GDM1 (cell line): Measurements from ENCODE around the gene TLE7.
A peak's percentile ranks its signal among the peaks of the same experiment; 100 is the strongest.

Experiments used
- DNase-seq: peaks from one replicate; lab custom pipeline; 2025; lab: John Stamatoyannopoulos, UW

Gene TLE7

DNA sequence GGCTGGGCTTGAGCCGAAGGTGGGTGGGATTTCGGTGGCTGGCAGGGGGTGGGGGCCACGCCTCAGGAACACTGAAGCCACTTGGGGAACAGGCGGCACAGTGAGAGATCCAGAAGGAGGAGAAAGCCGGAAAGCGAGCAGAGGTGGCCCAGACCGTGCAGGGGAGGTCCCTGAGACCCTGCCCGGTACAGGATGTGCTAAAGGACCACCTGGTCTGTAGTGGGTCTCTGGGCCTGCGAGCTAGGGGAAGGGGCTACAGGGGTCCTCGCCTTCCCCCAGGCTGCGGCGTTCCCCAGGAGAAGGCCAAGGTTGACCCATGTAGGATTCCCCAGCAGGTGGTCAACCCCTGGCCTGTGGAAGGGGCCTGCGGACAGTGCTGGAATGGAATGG is at the start of gene TLE7:
Gene TLE7 (minus strand): TSS at position 4 of the 390 bp plus-strand sequence. CDS start 8,730 bp downstream, outside the sequence.
- DNase-seq: no peak

DNA sequence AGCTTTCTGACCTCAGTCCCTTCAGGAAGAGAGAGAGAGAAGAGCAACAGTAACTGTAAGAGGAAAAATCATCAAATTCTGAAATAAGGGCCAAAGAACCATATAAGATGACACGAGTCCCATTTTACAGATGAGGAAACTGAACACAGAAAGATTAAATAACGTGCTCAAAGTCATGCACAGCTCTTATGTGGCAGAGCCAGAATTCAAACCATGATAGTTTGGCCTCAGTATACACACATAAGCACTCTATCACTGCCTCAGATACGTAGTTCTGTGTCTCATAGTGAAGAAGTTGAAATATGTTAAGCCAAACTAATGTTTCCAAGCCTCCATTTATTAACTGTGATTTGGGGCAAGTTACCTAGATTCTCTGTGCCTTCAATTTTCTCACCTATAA is 49.2 kb upstream of the TLE7 start:
- no peak for DNase-seq

DNA sequence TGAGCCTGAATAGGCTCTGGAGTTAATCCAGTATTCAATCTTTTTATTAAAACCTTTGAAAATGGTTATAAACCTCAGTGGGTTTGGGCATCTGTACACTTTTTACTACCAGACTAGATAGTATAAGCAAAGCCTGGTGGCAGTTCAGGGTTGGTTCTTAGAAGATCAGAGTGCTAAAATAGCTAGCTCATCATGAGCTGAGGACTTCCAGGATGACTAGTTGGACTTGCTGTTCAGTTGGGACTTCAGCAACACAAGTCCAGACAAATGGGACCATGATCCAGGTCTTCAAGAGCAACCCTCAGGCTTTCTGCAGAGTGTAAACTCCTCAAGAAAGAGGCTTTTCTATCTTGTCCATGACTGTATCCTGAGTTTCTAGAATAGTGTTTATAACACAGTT is 48.5 kb upstream of the TLE7 start:
- DNase-seq: no peak

DNA sequence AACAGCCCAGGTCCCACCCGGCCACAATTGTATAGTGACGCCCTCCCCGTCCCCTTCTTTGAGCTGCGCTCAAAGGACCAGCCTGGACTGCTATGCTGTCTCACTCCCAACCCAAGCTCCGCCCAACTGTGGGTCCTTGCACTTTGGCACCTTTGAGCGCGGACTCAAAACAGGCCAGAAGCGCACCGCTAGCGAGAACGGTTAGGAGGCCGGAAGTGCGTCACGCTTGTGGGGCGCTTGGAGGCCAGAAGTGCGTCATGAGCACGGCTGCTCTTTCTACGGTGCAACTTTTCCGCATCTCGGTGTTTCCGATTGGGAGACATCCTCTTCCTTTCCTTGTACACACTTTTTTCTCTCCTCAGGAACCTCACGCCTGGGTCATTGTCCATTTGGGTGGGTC is 47.3 kb upstream of the TLE7 start, which contains the start of gene ZNF19:
Gene ZNF19 (minus strand): TSS at position 203 of the 400 bp plus-strand sequence. CDS start 7,210 bp downstream, outside the sequence.
- no peak for DNase-seq

DNA sequence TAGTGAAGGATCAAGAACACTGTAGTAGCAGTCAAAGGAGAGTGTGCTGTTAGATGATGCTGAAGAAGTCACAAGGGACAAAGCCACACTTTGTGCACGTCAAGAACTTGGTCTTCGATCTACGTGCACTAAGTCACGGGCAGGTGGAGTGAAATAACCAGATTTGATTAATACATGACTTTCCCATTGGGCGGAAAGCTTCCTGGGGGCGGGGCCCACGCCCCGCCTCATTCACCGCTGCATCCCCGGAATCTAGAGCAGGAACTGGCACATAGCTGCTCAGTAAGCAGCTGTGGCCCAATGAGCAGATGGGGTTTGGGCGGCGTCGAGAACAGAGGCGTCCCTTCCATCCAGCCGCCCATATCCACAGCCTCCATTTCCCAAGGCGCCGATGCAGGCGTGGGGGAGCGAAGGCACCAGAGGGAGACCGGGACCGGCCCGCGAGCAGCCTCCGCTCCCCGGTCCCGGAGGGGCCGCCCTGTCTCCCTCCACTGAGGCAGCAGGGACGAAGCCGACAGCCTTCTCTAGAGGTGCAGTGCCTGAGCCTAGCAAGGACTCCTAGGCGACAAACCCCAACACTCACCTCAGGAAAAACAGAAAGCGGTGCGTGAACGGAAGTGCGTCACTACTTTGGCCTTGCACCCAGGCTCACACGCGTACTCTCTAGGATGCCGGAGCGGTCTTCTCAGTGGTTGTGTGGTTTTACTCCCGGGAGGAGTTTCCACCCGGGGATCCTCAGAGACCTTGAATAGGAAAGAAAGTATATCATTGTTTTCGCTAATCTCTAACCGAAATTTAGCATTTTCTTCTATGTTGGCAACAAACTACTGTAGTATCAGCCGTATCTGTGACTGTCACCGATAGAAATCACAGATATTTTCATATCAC is 42.4 kb upstream of the TLE7 start:
- DNase-seq: peak; percentile 52

DNA sequence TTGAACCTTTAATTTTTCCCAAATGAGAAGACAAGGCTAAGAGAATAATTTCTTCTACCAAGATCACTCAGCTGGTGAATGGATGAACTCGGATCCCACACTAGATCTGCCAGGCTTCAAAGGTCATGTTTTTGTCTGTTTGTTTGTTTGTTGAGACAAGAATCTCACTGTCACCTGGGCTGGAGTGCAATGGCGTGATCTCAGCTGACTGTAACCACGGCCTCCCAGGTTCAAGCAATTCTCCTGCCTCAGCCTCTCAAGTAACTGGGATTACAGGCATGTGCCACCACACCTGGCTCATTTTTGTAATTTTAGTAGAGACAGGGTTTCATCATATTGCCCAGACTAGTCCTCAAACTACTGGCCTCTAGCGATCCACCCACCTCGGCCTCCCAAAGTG is 40.7 kb upstream of the TLE7 start:
- no peak for DNase-seq

DNA sequence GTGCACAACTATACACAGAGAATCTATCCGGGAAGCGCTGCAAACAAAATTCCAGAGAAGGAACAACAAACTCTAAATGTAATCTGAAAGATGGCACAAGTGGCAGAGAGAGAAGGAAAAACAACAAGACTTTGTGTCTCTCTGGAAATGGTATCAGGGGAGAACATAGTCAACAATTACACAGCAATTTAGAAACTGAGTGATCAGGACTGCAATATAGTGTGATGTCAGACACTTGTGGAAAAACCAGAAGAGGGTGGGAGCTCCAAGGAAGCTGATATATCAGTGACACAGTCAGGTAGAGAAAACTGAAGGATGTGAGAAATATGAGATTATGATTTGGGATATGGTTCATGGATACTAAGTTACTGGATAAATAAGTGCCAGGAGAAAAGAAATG is 39.1 kb upstream of the TLE7 start:
- no peak for DNase-seq

DNA sequence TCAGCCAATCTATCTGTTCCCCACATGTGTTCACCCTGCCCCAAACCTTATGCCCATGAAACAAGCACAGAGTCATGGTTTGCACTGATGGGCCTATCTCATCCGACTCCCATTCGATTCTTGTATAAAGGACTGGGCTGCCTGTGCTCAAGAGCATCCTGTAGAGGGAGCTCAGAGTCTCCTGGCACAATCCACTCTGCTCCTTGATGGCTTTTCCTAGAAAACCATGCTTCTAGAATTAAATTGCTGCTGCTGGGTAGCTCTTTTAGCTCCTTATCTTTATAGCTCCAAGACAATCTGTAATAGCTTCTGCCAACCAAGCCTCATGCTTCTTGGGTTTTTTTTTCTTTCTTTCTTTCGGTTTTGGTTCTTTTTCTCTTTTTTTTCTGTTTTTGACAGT is 37.6 kb upstream of the TLE7 start:
- DNase-seq: no peak

DNA sequence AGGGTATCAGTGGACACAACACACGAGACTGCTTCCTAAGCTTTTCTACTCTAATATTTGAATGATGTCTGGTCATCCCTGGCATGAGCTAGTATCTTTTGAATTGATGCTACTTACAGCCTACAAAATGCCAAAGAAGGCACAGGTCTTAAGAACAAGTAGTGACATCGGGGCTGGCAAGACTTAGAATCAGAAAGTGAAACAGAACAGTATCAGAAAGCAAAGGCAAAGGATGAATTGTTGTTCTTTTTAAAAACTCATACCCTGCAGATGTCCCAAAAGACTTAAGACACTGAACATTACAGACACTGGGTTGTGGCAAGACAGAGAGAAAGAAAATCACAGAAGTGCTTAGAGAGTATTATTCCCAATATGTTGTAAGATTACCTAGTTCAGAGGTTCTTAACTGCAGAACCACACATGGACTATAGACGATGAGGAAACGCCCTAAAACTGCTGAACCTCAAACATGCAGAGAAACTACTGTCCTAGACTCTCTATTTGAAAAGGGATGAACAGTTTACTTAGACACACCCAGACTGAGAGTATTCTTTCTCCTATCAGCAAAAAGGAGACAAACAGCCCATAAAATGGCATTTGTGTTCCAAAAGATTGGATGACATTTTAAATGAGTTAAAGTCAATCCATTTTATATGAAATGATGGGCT is 34.7 kb upstream of the TLE7 start:
- DNase-seq: no peak

DNA sequence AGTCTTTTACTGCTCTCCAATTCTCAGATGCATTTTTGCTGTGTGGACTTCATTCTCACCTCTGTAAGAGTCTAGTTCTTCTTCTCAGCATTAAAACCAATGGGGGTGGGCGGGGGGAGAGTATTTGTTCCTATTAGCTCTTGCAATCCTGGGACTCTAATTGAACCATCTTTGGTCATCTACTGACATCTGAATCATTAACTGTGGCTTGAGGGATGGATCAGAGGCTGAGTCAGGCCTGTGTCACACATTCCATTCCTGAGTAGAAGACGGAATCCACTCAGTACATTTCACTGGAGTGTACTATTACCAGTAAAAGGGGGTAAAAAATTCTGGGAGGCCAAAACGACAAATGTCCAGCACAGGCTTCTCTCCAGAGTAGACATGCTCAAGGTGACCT is 33.0 kb upstream of the TLE7 start:
- DNase-seq: no peak

DNA sequence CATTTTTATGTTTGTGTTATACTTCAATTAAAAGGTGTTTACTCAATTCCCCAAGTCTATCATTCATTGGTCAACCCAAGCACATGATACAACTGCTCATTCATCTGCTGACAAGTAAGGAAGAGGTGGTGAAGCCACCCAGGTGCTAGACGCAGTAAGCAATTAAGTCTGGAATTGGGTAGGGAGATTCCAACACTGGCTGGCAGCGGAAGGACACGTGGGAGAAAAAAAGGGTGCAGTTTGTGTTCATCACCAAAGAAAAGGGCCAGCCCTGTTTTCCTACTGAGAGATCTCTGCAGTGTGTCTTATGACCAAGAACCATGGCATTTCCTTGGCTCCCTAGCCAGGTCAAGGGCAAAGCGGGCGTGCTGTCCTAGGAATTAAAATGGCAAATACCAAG is 32.0 kb upstream of the TLE7 start:
- DNase-seq: no peak

DNA sequence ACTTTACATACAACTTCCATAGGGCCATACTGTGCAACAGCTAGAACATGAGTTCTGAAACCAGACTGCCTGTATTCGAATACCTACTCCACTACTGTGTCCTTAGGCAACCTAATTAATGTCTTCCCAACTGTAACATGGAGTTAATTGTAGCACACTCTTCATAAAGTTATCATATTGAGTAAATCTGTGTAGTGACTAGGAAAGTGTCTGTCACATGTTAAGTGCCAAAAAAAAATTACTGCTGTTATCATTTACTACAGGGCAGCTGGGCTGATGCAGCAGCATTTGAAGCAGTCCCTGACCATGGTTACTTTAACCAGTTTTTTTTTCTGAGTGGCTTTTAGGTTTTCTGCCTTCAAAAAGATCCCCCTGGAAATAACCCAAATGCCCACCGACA is 31.1 kb upstream of the TLE7 start:
- no peak for DNase-seq

DNA sequence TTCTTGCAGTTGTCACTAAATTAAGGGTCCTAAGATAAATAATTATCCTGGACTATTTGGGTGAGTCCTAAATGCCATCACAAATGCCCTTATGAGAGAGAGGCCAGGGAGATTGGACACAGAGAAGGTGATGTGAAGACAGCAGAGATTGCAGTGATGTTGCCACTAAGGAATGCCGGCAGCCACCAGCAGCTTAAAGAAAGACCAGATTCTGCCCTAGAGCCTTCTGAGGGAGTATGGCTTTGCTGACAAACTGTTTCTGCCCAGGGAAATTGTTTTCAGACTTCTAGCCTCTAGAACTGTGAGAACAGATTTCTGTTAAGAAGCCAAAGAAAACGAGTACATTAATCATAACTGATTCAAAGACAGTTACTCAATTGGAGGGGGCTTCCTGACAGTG is 30.2 kb upstream of the TLE7 start:
- no peak for DNase-seq

DNA sequence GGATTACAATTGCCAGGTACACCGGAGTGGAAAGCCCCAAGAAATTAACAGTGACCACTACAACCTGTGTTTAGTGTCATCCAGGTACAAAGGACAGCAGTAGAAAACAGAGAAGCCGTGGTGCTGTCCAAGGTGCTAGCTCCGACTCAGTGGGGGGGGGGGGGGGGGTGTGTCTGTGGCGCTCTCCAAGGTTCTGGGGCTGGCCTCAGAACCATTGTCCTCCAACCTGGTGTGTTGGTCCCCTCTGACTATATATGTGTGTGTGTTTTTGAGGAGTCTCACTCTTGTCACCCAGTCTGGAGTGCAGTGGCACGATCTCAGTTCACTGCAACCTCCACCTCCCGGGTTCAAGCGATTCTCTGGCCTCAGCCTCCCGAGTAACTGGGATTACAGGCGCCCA is 26.0 kb upstream of the TLE7 start:
- no peak for DNase-seq

DNA sequence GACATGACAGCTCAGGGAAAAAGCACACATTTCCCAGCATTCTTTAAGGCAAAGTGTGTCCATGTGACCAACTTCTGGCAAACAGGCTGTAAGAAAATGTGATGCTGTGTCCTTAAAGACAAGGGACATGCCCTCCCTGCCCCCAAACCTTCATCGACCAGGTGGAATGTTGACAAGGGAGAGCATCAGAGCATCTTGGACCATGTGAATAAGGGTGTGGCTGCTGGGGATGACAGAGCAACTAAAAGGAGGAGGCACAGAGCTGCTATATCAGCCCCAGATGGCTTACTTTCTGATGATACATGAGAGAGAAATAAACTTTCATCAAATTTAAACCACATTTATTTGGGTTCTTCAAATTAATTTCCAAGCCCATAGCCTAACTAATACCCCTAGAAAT is 22.4 kb upstream of the TLE7 start:
- DNase-seq: no peak

DNA sequence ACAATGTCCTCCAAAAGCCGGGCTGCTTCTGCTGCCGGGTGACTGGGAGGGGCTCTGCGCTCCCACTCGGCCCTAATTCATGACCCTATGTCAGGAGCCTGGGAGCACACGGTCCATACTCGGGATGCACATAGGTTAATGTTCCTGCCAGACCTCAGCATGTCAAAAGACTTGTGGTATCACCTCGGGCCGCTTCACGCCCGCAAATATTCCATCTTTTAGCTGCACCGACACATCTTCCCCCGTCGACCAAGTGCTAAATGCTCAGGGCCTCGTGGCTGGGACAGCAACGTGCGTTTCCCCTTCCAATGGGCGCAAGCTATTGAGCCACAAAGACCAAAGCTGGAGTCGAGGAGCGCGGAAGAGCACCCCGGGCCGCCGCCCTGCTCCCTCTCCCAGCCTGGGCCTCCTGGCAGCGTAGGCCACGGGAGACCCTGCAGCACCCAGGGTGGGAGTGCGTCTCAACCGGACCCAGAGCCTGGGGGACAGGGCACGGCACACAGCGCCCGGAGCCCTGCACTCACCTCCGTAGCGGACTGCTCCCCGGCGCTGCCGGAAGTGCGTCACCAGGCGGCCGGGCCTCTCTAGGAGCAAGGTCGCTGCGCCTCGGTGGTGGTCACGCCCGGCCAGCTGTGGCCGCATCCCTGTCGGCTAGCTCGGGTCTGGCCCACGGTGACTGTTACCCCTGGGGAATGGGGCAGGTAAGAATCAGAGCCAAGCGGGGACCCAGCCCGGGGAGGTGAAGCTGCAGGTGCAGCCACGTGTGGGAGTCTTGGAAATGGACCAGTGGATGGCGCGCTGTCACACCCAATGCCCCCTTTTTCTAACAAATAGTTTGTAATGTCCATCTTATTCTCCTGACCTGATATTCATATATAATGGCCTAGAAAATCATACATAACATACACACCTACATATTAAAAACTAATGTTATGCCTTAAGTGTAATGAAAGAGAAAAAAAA is 20.1 kb upstream of the TLE7 start, which contains the start of gene ZNF23:
Gene ZNF23 (minus strand): TSS at position 562 of the 963 bp plus-strand sequence. CDS start 5,451 bp downstream, outside the sequence.
- peak; percentile 3 for DNase-seq

DNA sequence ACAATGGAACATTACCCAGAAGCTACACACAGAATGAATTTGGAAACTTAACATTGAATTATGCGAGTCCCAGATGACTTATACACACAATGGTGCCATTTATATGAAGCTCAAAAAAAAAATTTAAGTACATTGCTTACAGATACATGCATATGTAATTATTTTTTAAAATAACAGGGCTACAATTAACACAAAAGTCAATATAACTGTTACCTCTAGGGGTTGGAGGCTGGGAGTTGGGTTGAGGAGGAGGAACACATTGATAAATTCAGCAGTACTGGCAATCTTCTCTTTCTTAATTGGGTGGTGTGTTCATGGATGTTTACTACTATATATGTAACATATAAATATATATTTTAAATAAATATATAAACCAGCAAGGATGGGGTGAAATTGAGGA is 19.1 kb upstream of the TLE7 start:
- DNase-seq: no peak

DNA sequence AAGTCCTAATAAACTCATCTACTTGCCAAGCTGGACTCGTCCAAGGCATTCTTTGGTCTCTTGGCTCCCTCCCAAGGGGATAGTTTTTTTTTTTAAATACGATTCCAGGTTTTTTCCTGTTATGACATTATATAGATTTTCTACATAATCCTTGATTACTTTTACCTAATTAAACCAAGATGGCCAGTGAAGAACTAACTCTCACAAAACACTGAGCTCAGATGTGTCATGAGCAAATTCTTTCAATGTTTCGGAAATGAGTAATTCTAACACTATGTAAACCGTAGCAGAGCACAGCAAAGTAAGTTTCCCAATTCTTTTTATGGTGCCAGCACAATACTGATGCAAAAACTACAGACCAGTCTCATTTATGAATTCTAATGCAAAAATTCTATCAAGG is 18.4 kb upstream of the TLE7 start:
- DNase-seq: no peak

DNA sequence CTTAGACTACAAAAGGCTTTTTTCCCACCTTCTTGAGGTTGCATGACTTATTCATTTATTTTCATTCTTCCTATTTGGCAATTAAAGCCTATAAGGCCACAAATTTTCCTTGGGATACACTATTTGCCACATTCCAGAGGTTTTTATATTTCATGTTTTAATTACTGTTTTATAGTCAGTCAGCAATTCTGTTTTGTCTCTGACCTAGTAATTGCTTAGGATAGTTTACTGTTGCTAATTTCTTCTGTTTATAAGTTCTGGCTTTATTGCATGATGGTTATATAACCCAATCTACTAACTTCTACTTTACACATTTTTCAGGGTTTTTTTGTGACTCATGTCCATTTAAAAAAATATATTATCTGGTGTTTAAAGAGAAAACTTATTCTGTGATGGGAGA is 17.7 kb upstream of the TLE7 start:
- DNase-seq: no peak

DNA sequence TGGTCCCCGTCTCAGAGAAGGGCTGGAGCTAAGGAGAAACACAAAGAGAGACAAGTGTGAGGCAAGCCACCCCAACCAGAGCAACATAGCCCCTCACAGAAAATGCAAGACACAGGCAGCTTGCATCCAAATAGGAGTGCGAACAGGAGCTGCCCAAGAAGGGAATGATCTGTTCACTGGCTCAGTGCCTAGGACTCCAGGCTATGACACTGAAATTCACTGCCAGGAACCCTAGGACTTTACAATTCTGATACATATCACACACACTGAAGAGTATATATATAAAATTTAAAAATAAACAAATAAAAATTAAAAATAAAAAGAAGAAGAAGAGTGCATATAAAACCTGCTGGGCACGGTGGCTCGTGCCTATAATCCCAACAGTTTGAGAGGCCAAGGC is 14.9 kb upstream of the TLE7 start:
- no peak for DNase-seq

DNA sequence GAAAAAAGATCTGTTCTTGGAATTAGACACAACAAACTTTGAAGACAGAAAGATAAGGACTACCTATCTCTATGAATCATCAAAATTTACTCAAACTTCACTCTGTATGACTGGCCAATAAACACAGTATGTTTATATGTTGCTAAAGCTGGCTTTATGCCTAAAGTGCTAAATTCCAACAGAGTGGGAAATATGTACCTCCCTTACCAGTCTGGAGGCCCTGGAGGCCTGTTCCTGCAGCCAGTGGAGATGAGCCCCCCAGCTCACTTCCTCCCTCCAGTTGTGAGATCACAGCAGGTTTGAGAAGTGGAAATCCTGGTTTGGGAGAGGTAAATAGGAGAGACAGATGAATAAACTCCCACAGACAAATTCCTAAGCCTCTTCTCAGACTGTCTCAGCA is 11.2 kb upstream of the TLE7 start:
- no peak for DNase-seq

DNA sequence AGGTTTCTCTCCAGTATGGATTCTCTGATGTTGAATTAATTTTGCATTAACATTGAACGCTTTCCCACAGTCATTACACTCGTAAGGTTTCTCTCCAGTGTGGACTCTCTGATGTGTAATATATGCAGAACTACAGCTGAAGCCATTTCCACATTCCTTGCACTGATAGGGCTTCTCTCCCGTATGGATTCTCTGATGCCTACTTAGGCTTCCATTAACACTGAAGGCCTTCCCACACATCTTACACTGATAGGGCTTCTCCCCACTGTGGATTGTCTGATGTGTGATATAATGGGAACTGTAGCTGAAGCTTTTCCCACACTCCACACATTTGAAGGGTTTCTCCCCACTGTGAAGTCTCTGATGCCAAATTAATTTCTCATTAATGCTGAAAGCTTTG is 7.2 kb upstream of the TLE7 start:
- DNase-seq: no peak
